Keratinocyte (primary cell): ENCODE data around the gene FNDC10.

ENCODE experiments used
- CTCF ChIP-seq, 3 experiments: IDR thresholded peaks in 1 of 3; conservative IDR thresholded peaks in 1 of 3; optimal IDR thresholded peaks in 1 of 3; 2 replicates in 2 of 3; 3 replicates in 1 of 3; pipeline versions ENCODE3 to v1.5.1; 2011; ENCODE audit warnings: low read length in 3 of 3, mild to moderate bottlenecking in 3 of 3, moderate library complexity in 2 of 3, control low read depth in 1 of 3, inconsistent platforms in 1 of 3; ENCODE audit not compliant: insufficient read depth in 2 of 3; ENCODE audit errors: extremely low read depth in 1 of 3
- EZH2 ChIP-seq: IDR thresholded peaks from one replicate; pipeline ENCODE4 v1.6.1; 2012; ENCODE audit warnings: inconsistent platforms, mild to moderate bottlenecking, low read length, moderate library complexity

GRCh38 chr1:1627261-1627828, 27.4 kb upstream of the FNDC10 start:
- no peak for TF ChIP-seq CTCF (optimal IDR thresholded peaks at IDR 0.05 in 1 of 3, IDR thresholded peaks at IDR 0.05 in 1 of 3, conservative IDR thresholded peaks at IDR 0.05 in 1 of 3; ENCODE audit: extremely low read depth in 1 of 3, insufficient read depth in 2 of 3, low read length in 3 of 3)
- TF ChIP-seq EZH2, result no peak
